Left ventricle myocardium inferior (tissue), 1 donor: Measurements from ENCODE around the gene MAP3K9. TPM values are rescaled to one million over a fixed set of nuclear protein-coding genes. Genes with fewer than 3 reads are reported as not detected.
"Not testable (repeated sequence)": the region's sequence is repeated elsewhere in the genome, so short reads cannot be mapped to it uniquely, and the experiment has no call there.

Source experiments
- DNase-seq: peaks from one replicate; pipeline ENCODE4 v3.0.0-alpha.2; 2020
- H3K27ac ChIP-seq: fragments of 200-600 bp; replicated peaks from 2 replicates; pipeline ENCODE4 v1.8.0; 2021
- H3K27me3 ChIP-seq: fragments of 200-600 bp; 2 replicates; pipeline ENCODE4 v1.8.0; 2021; ENCODE audit warnings: low read depth
- H3K36me3 ChIP-seq: fragments of 200-600 bp; 2 replicates; pipeline ENCODE4 v1.8.0; 2021
- H3K4me1 ChIP-seq: fragments of 200-600 bp; 2 replicates; pipeline ENCODE4 v1.8.0; 2021
- H3K4me3 ChIP-seq: fragments of 200-600 bp; 2 replicates; pipeline ENCODE4 v1.8.0; 2021; ENCODE audit warnings: mild to moderate bottlenecking, moderate library complexity
- H3K9me3 ChIP-seq: fragments of 200-600 bp; replicated peaks from 2 replicates; pipeline ENCODE4 v1.8.0; 2021
- intact Hi-C: fragments of 100-400 bp; cut with micrococcal nuclease; formaldehyde crosslinking; loops from one replicate; pipeline ENCODE4 v1.11.0; 2022
- long read RNA-seq: library from polyadenylated mRNA; unstranded; transcript quantifications from one replicate; pipeline ENCODE4 v2.0.0, GENCODE V29; 2021
- total RNA-seq: library from RNA; stranded (reverse); fragmentation: NEBNext Ultra II Directional; extraction: Animal tissue kit (Norgen Biotek cat#: 25700); gene quantifications from one replicate; pipeline ENCODE4 v1.2.1, GENCODE V29; 2021
- TF ChIP-seq, protein P1 (sequence below): fragments of 200-600 bp; IDR thresholded peaks from 2 replicates; pipeline ENCODE4 v1.8.0; 2021; ENCODE audit warnings: antibody characterized with exemption, mild to moderate bottlenecking, borderline replicate concordance
- donor health status: DM: no; HTN: yes; CAD: no; lungs with severe emphysema.

The MAP3K9 gene
- 1.9 TPM for total RNA-seq
- long read RNA-seq, partial matches to known transcripts = 0 of 2 reads
- long read RNA-seq, other reads (novel, unspliced or antisense) = 2 of 2 reads

GRCh38 chr14:70809225-70810219 lies at the start of gene MAP3K9:
MAP3K9 (minus strand) TSS chr14:70809513; CDS start chr14:70809171, 342 bp downstream.
- Histone ChIP-seq H3K4me3 (peak within 1 kb of the TSS; percentile 83), H3K36me3 (no peaks in the 10 kb centered on the region), H3K27ac (peak within 1 kb of the TSS; percentile 68), H3K27me3 (peaks cover 46% of the 10 kb centered on the region), H3K4me1 (peaks cover 16% of the 10 kb centered on the region), H3K9me3 (no peaks in the 10 kb centered on the region)
- TF ChIP-seq, protein P1, sequence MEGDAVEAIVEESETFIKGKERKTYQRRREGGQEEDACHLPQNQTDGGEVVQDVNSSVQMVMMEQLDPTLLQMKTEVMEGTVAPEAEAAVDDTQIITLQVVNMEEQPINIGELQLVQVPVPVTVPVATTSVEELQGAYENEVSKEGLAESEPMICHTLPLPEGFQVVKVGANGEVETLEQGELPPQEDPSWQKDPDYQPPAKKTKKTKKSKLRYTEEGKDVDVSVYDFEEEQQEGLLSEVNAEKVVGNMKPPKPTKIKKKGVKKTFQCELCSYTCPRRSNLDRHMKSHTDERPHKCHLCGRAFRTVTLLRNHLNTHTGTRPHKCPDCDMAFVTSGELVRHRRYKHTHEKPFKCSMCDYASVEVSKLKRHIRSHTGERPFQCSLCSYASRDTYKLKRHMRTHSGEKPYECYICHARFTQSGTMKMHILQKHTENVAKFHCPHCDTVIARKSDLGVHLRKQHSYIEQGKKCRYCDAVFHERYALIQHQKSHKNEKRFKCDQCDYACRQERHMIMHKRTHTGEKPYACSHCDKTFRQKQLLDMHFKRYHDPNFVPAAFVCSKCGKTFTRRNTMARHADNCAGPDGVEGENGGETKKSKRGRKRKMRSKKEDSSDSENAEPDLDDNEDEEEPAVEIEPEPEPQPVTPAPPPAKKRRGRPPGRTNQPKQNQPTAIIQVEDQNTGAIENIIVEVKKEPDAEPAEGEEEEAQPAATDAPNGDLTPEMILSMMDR = no peak
- DNase-seq = peak; percentile 86
- intact Hi-C loops = no loop called here

- TF ChIP-seq, protein P1 = no peak
- H3K4me3 ChIP-seq = no peak overlapping the region
- H3K27ac ChIP-seq = no peak overlapping the region
- no peaks in the 10 kb centered on the region for H3K9me3 ChIP-seq
- DNase-seq = no peak
- intact Hi-C loops = no loop called here
- H3K36me3 ChIP-seq = no peaks in the 10 kb centered on the region
- no peaks in the 10 kb centered on the region for H3K27me3 ChIP-seq
- no peaks in the 10 kb centered on the region for H3K4me1 ChIP-seq
Observed at GRCh38 chr14:70858641-70859040, 49.3 kb upstream of the MAP3K9 start.

DNA sequence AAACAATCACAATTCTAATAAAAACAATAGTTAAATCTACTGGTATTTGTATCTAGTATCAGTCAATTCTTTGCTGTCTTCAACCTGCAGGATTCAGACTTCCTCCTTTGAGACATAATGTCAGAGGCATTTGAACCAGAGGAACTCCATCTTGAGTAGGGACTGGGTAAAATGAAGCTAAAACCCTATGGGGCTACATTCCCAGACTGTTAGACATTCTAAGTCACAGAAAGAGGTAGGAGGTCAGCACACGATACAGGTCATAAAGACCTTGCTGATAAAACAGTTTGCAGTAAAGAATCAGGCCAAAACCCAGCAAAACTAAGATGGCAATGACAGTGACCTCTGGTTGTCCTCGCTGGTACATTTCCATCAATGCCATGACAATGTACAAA lies 48.2 kb upstream of the MAP3K9 start:
- DNase-seq = no peak
- Histone ChIP-seq H3K27ac (no peak overlapping the region), H3K27me3 (no peaks in the 10 kb centered on the region), H3K36me3 (no peaks in the 10 kb centered on the region), H3K4me3 (no peak overlapping the region), H3K9me3 (no peaks in the 10 kb centered on the region), H3K4me1 (no peaks in the 10 kb centered on the region)
- TF ChIP-seq, protein P1 = no peak
- intact Hi-C loops = no loop called here

- no peaks in the 10 kb centered on the region for H3K27me3 ChIP-seq
- H3K9me3 ChIP-seq = no peaks in the 10 kb centered on the region
- H3K27ac ChIP-seq = no peak overlapping the region
- TF ChIP-seq, protein P1 = no peak
- no peak overlapping the region for H3K4me3 ChIP-seq
- intact Hi-C loops = no loop called here
- H3K36me3 ChIP-seq = no peaks in the 10 kb centered on the region
- no peak for DNase-seq
- no peaks in the 10 kb centered on the region for H3K4me1 ChIP-seq
Observed at GRCh38 chr14:70856851-70857495, 47.7 kb upstream of the MAP3K9 start.

DNA sequence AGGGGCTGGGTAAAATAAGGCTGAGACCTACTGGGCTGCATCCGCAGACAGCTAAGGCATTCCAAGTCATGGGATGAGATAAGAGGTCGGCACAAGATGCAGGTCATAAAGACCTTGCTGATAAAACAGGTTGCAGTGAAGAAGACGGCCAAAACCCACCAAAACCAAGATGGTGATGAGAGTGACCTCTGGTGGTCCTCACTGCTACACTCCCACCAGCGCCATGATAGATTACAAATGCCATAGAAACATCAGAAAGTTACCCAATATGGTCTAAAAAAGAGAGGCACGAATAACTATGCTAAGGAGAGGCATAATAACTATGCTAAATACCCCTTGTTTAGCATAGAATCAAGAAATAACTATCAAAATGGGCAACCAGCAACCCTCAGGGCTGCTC lies 46.2 kb upstream of the MAP3K9 start:
- no peaks in the 10 kb centered on the region for H3K9me3 ChIP-seq

GRCh38 chr14:70853658-70854057 lies 44.3 kb upstream of the MAP3K9 start:
- H3K4me3 ChIP-seq, H3K4me1 ChIP-seq, H3K27me3 ChIP-seq, intact Hi-C loops, H3K36me3 ChIP-seq, DNase-seq, H3K9me3 ChIP-seq, H3K27ac ChIP-seq: not testable (repeated sequence)

More for the DNA sequence above, 46.2 kb upstream of the MAP3K9 start:
- Histone ChIP-seq H3K4me3 (no peak overlapping the region), H3K36me3 (no peaks in the 10 kb centered on the region), H3K27me3 (no peaks in the 10 kb centered on the region), H3K27ac (no peak overlapping the region), H3K4me1 (no peaks in the 10 kb centered on the region)
- intact Hi-C loops = no loop called here
- TF ChIP-seq, protein P1 = peak; percentile 27
- no peak for DNase-seq
